Upper lobe of left lung (tissue), 6 donors: ENCODE results near the gene SNRPA. TPM values are rescaled to one million over a fixed set of nuclear protein-coding genes. Genes with fewer than 3 reads are reported as not detected.
"Not testable (repeated sequence)": the region's sequence is repeated elsewhere in the genome, so short reads cannot be mapped to it uniquely, and the experiment has no call there.

Experiments
- ATAC-seq, 2 donors: fragments of 200-7000 bp; cut with Tn5 transposase; one replicate each; pipeline ENCODE4 v1.9.1; 2022; ENCODE audit warnings: mild to moderate bottlenecking in 2 of 2, moderate library complexity in 2 of 2; ENCODE audit not compliant: low FRiP score in 2 of 2
- DNase-seq, 2 donors: peaks; one replicate each; pipeline ENCODE4 v3.0.0-alpha.2; 2019 to 2020
- H3K27ac ChIP-seq, 4 donors: fragments of 200-600 bp; sonication (generic); one replicate each; pipeline ENCODE4 v1.5.1; 2016 to 2019
- H3K27me3 ChIP-seq, 4 donors: fragments of 200-600 bp; sonication (generic); one replicate each; pipeline ENCODE4 v1.5.1; 2017 to 2019
- H3K36me3 ChIP-seq, 4 donors: fragments of 200-600 bp; sonication (generic); one replicate each; pipeline ENCODE4 v1.5.1; 2016 to 2019
- H3K4me1 ChIP-seq, 4 donors: fragments of 200-600 bp; sonication (generic); one replicate each; pipeline ENCODE4 v1.5.1; 2018 to 2019
- H3K4me3 ChIP-seq, 4 donors: fragments of 200-600 bp; sonication (generic); one replicate each; pipeline ENCODE4 v1.5.1; 2017 to 2019; ENCODE audit warnings: mild to moderate bottlenecking in 2 of 4, moderate library complexity in 1 of 4
- H3K9me3 ChIP-seq, 4 donors: fragments of 200-600 bp; sonication (generic); one replicate each; pipeline ENCODE4 v1.5.1; 2018 to 2019
- EP300 ChIP-seq, 4 donors: sonication (generic); formaldehyde crosslinking; IDR thresholded peaks; one replicate each; pipeline ENCODE4 v1.5.1; 2017; ENCODE audit warnings: antibody characterized with exemption in 4 of 4, control low read depth in 2 of 4
- POLR2A ChIP-seq, 4 donors: fragments of 450-650 bp; IDR thresholded peaks; one replicate each; pipeline ENCODE4 v1.5.1; 2016 to 2017; ENCODE audit warnings: antibody characterized with exemption in 4 of 4, mild to moderate bottlenecking in 2 of 4
- POLR2AphosphoS5 ChIP-seq, 2 donors: sonication (generic); formaldehyde crosslinking; IDR thresholded peaks; one replicate each; pipeline ENCODE4 v1.5.1; 2017; ENCODE audit warnings: antibody characterized with exemption in 2 of 2
- WGBS, 2 donors: methylation state at CpG; one replicate each; pipeline ENCODE4 v1.1.5; 2017 to 2018; 5-methylcytosine and 5-hydroxymethylcytosine counted together
- total RNA-seq, 6 donors: library from RNA; depleted of rRNA in 4 of 6; stranded (reverse); fragments of >200 nt in 4 of 6; gene quantifications; one replicate each; pipeline versions ENCODE4 v1.1.0 to v1.2.1, GENCODE V29; 2016 to 2021
- TF ChIP-seq, protein P1 (sequence below), 6 experiments: fragments of 450-650 bp in 4 of 6; fragments of 200-600 bp in 2 of 6; sonication (generic) in 2 of 6; IDR thresholded peaks; one replicate each; pipeline ENCODE4 v1.5.1; 2016 to 2019; ENCODE audit warnings: antibody characterized with exemption in 6 of 6
- donor health status: DM: no; HTN: no; CAD: no; lungs with moderate emphysema.
- donor health status: DM: no; HTN: yes; CAD: no; lungs with severe emphysema.

SNRPA gene
- total RNA-seq, 6 donors from 2014 or later, result 32.4 to 90.1 (median 55.3) TPM

DNA sequence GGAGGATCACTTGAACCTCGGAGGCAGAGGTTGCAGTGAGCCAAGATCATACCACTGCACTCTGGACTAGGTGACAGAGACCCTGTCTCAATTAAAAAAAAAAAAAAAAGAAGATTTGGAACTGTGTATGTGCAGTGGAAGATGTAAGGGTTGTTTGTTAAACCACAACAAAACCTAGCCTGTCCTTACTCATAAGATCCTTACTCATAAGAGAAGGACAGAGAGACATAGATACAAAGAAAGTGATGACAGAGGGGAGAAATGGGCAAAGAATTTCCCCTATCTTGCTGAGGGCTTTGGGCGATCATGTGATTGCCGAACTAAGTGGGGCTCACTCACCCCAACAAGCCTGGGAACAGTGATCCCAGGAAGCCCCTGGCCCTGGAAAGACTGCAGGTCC lies 26.1 kb upstream of the SNRPA start:
- WGBS, 2 donors, result 89 to 94% methylated on average over 3 of the region's 3 CpGs
- ATAC-seq (no peak), DNase-seq (no peak)
- peaks cover 40 to 78% (median 57%) of the 10 kb centered on the region in 4 donors for H3K36me3 ChIP-seq
- TF ChIP-seq POLR2A (IDR thresholded peaks at IDR 0.05) (no peak), POLR2AphosphoS5 (IDR thresholded peaks at IDR 0.05) (no peak), EP300 (IDR thresholded peaks at IDR 0.05) (no peak)
- TF ChIP-seq, protein P1, sequence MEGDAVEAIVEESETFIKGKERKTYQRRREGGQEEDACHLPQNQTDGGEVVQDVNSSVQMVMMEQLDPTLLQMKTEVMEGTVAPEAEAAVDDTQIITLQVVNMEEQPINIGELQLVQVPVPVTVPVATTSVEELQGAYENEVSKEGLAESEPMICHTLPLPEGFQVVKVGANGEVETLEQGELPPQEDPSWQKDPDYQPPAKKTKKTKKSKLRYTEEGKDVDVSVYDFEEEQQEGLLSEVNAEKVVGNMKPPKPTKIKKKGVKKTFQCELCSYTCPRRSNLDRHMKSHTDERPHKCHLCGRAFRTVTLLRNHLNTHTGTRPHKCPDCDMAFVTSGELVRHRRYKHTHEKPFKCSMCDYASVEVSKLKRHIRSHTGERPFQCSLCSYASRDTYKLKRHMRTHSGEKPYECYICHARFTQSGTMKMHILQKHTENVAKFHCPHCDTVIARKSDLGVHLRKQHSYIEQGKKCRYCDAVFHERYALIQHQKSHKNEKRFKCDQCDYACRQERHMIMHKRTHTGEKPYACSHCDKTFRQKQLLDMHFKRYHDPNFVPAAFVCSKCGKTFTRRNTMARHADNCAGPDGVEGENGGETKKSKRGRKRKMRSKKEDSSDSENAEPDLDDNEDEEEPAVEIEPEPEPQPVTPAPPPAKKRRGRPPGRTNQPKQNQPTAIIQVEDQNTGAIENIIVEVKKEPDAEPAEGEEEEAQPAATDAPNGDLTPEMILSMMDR (IDR thresholded peaks at IDR 0.05), result no peak
- H3K4me1 ChIP-seq, result peaks cover 42 to 49% (median 43%) of the 10 kb centered on the region in 4 donors
- no peaks in the 10 kb centered on the region for H3K27me3 ChIP-seq
- H3K9me3 ChIP-seq, result no peaks in the 10 kb centered on the region
- no peak overlapping the region for H3K4me3 ChIP-seq
- H3K27ac ChIP-seq, result peak overlapping the region in 2 of 4 donors; percentile 21 to 59

DNA sequence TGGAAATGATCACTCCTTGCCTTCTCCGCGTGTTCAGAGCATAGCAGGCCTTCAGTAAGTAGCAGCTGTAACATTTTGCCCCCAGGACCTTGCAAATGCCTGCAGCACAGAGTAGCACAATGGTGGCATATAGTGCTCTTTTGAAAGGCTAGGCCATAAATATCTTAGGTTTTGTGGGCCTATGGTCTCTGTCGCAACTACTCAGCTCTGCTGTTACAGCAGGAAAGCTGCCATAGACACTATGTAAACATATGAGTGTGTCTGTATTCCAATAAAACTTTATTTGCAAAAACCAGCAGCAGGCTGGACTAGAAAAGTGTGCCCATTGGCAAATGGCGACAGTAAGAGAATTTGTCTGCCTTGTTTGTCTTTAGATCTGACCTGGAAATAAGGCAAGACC lies 24.7 kb upstream of the SNRPA start:
- H3K4me1 ChIP-seq, result peaks cover 28 to 38% (median 33%) of the 10 kb centered on the region in 4 donors
- peaks cover 46 to 92% (median 71%) of the 10 kb centered on the region in 4 donors for H3K36me3 ChIP-seq
- no peak overlapping the region for H3K27ac ChIP-seq
- TF ChIP-seq POLR2A (IDR thresholded peaks at IDR 0.05), result no peak
- no peak for TF ChIP-seq POLR2AphosphoS5 (IDR thresholded peaks at IDR 0.05)
- TF ChIP-seq, protein P1 (IDR thresholded peaks at IDR 0.05), result no peak
- no peaks in the 10 kb centered on the region for H3K27me3 ChIP-seq
- no peak for DNase-seq
- ATAC-seq, result no peak
- 83 to 99% methylated on average over 3 to 4 of the region's 4 CpGs for WGBS, 2 donors
- H3K9me3 ChIP-seq, result no peaks in the 10 kb centered on the region
- H3K4me3 ChIP-seq, result no peak overlapping the region

DNA sequence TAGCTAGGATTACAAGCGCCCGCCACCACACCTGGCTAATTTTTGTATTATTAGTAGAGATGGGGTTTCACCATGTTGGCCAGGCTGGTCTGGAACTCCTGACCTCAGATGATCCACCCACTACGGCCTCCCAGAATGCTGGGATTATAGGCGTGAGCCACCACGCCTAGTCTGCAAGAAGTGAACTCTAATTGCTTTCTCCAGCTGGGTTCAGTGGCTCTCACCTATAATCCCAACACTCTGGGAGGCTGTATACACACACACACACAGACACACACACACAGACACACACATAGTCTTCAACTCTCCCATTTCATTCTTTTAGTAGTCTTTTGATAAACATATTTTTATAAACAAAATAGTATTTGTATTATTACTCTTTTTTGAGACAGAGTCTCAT lies 20.9 kb upstream of the SNRPA start:
- DNase-seq, result not testable (repeated sequence)

DNA sequence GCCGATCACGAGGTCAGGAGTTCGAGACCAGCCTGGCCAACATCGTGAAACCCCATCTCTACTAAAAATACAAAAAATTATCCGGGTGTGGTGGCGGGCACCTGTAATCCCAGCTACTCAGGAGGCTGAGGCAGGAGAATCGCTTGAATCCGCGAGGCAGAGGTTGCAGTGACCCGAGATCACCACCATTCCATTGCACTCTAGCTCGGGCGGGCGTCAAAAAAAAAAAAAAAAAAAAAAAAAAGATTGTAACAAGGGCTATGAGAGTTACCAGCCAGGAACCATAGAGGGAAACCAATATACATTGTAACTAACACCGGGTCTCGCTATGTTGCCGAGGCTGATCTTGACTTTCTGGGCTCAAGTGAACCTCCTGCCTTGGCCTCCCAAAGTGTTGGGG lies 18.7 kb upstream of the SNRPA start:
- 96 to 98% methylated on average over 16 of the region's 16 CpGs for WGBS, 2 donors
- not testable (repeated sequence) for H3K27ac ChIP-seq, DNase-seq, H3K4me3 ChIP-seq, H3K9me3 ChIP-seq, H3K4me1 ChIP-seq, H3K27me3 ChIP-seq, ATAC-seq
- H3K36me3 ChIP-seq, result peaks cover 62 to 100% (median 97%) of the 10 kb centered on the region in 4 donors

More for the DNA sequence above, 20.9 kb upstream of the SNRPA start:
- H3K4me1 ChIP-seq, H3K27me3 ChIP-seq, H3K27ac ChIP-seq, ATAC-seq, H3K4me3 ChIP-seq, H3K9me3 ChIP-seq: not testable (repeated sequence)
- peaks cover 60 to 99% (median 97%) of the 10 kb centered on the region in 4 donors for H3K36me3 ChIP-seq
- 91 to 93% methylated on average over 5 of the region's 5 CpGs for WGBS, 2 donors

DNA sequence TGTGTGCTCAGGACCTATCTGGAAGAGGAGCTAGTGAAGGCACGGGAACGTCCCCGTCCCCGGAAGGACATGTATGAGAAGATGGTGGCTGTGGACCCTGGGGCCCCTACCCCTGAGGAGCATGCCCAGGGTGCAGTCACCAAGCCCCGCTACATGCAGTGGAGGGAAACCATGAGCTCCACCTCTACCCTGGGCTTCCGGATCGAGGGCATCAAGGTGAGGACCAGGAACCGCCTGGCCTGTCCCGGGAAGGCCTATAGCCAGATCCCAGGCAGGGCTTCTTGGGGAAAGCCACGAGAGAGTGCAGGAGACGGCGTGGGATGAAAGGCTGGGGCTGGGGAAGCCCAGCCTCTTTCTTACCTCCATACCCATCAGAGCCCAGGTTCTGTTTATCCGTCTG lies 17.9 kb upstream of the SNRPA start:
- peaks cover 0 to 9% (median 5%) of the 10 kb centered on the region in 4 donors for H3K4me1 ChIP-seq
- no peaks in the 10 kb centered on the region for H3K9me3 ChIP-seq
- no peaks in the 10 kb centered on the region for H3K27me3 ChIP-seq
- 85 to 98% methylated on average over 10 to 13 of the region's 13 CpGs for WGBS, 2 donors
- TF ChIP-seq, protein P1 (IDR thresholded peaks at IDR 0.05), result no peak
- no peak for TF ChIP-seq POLR2A (IDR thresholded peaks at IDR 0.05)
- no peak for TF ChIP-seq POLR2AphosphoS5 (IDR thresholded peaks at IDR 0.05)
- TF ChIP-seq EP300 (IDR thresholded peaks at IDR 0.05), result no peak
- H3K27ac ChIP-seq, result peak overlapping the region in 1 of 4 donors; percentile 3
- ATAC-seq (no peak), DNase-seq (no peak)
- H3K36me3 ChIP-seq, result peaks cover 62 to 100% (median 96%) of the 10 kb centered on the region in 4 donors
- H3K4me3 ChIP-seq, result no peak overlapping the region

DNA sequence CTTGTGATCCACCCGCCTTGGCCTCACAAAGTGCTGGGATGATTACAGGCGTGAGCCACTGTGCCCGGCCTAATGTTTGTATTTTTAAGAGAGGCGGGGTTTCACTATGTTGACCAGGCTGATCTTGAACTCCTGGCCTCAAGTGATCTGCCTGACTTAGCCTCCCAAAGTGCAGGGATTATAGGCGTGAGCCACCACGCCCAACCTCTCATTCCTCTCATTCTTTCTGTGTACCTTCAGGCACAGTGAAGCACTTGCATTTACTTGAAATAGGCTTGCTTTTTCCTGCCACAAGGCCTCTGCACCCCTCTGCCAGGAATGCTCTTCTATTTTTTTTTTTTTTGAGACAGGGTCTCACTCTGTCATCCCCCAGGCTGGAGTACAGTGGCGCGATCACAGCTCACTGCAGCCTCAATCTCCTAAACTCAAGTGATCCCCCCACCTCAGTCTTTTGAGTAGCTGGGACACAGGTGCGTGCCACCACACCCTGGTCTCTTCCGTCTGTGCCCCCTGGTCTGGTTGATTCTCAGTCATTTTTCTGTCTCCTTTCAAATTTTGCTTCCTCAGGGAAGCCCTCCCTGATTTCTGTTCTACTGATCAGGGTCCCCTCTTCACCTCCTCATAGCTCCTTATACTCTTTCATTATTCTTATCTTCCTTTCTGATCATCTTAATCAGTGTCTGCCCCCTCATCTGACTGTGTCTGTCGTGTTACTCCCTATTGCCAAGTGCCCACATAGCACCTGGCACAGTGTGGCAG lies 15.8 kb upstream of the SNRPA start:
- Histone ChIP-seq H3K4me3 (no peak overlapping the region), H3K4me1 (peaks cover 0 to 9% (median 5%) of the 10 kb centered on the region in 4 donors), H3K36me3 (peaks cover 52 to 100% (median 96%) of the 10 kb centered on the region in 4 donors), H3K9me3 (no peaks in the 10 kb centered on the region), H3K27ac (peak overlapping the region; percentile 44 to 75 (median 62)), H3K27me3 (no peaks in the 10 kb centered on the region)
- DNase-seq (peak in 1 of 2 donors; percentile 64), ATAC-seq (peak in 1 of 2 donors; percentile 62)
- WGBS, 2 donors, result 88 to 90% methylated on average over 11 of the region's 11 CpGs
- TF ChIP-seq POLR2A (IDR thresholded peaks at IDR 0.05) (no peak), EP300 (IDR thresholded peaks at IDR 0.05) (no peak), POLR2AphosphoS5 (IDR thresholded peaks at IDR 0.05) (no peak)
- TF ChIP-seq, protein P1 (IDR thresholded peaks at IDR 0.05), result no peak
